ENCODE data around the gene LMBR1. TPM values are rescaled to one million over a fixed set of nuclear protein-coding genes. Genes with fewer than 3 reads are reported as not detected.
"Not testable (repeated sequence)": the region's sequence is repeated elsewhere in the genome, so short reads cannot be mapped to it uniquely, and the experiment has no call there.

LMBR1 gene
- total and polyA plus RNA-seq, 2 of the 13 experiments (the other 11 are each of a cell fraction or from before 2014, with no cell fraction given) = 20.9 to 39.6 TPM

- H3K9ac ChIP-seq (ENCODE audit: insufficient read depth, low read depth, low read length); H3K9me3 ChIP-seq (ENCODE audit: low read length); H4K20me1 ChIP-seq (ENCODE audit: insufficient read depth, low read length); POLR2A ChIA-PET; H3K27ac ChIP-seq (ENCODE audit: extremely low read length, insufficient read depth, low read length); H3K4me2 ChIP-seq (ENCODE audit: low read depth, low read length); FAIRE-seq; H3K4me1 ChIP-seq (ENCODE audit: insufficient read depth, low read length); DNase-seq (ENCODE audit: low spot score); H3K36me3 ChIP-seq (replicated peaks in 1 of 2; ENCODE audit: control insufficient read depth in 1 of 2, insufficient read depth in 2 of 2, low read length in 2 of 2); H3K27me3 ChIP-seq (ENCODE audit: control insufficient read depth in 1 of 2, insufficient read depth in 2 of 2, low read length in 2 of 2); ATAC-seq; intact Hi-C loops (cut with micrococcal nuclease; ENCODE audit: unreplicated experiment); H3K79me2 ChIP-seq (ENCODE audit: insufficient read depth, low read length); BruUV-seq (replicated peaks); H3K4me3 ChIP-seq (replicated peaks in 1 of 3; ENCODE audit: insufficient read depth in 1 of 3, low read depth in 2 of 3, low read length in 3 of 3); CTCF ChIA-PET (ENCODE audit: low intra/inter-chr PET ratio, low total read pairs); H2AFZ ChIP-seq (ENCODE audit: low read length): not testable (repeated sequence)
- WGBS (ENCODE audit: low lambda C conversion rate) = 91% methylated on average over 5 of the region's 5 CpGs
- in situ Hi-C loops (cut with HindIII; ENCODE audit: extremely low pct_ligation_motif_present, low pct_unique_long_range_greater_than_20kb) = loop anchor here (25.0 kb wide), 1 partner anchor 835 kb away; the partner anchor contains the start of gene SHH
These were observed 245.7 kb downstream of the LMBR1 start for GRCh38 chr7:156647330-156647729.

- intact Hi-C loops (cut with micrococcal nuclease; ENCODE audit: unreplicated experiment) = no loop called here
- no peaks in the 10 kb centered on the region for H3K4me1 ChIP-seq (ENCODE audit: insufficient read depth, low read length)
- BruUV-seq (replicated peaks) = no TSS peak
- FAIRE-seq (no peak), DNase-seq (ENCODE audit: low spot score) (no peak), ATAC-seq (no peak)
- no peak overlapping the region for H2AFZ ChIP-seq (ENCODE audit: low read length)
- H3K9me3 ChIP-seq (ENCODE audit: low read length) = no peaks in the 10 kb centered on the region
- H3K36me3 ChIP-seq (replicated peaks in 1 of 2; ENCODE audit: control insufficient read depth in 1 of 2, insufficient read depth in 2 of 2, low read length in 2 of 2) = no peaks in the 10 kb centered on the region
- H3K27ac ChIP-seq (ENCODE audit: extremely low read length, insufficient read depth, low read length) = no peak overlapping the region
- WGBS (ENCODE audit: low lambda C conversion rate) = 80% methylated on average over 13 of the region's 13 CpGs
- H3K27me3 ChIP-seq (ENCODE audit: control insufficient read depth in 1 of 2, insufficient read depth in 2 of 2, low read length in 2 of 2) = no peaks in the 10 kb centered on the region
- no peaks in the 10 kb centered on the region for H3K79me2 ChIP-seq (ENCODE audit: insufficient read depth, low read length)
- no peaks in the 10 kb centered on the region for H4K20me1 ChIP-seq (ENCODE audit: insufficient read depth, low read length)
- no peak overlapping the region for H3K4me2 ChIP-seq (ENCODE audit: low read depth, low read length)
- CTCF ChIA-PET (ENCODE audit: low intra/inter-chr PET ratio, low total read pairs) = no interaction called here
- POLR2A ChIA-PET = no interaction called here
- H3K9ac ChIP-seq (ENCODE audit: insufficient read depth, low read depth, low read length) = no peak overlapping the region
- in situ Hi-C loops (cut with HindIII; ENCODE audit: extremely low pct_ligation_motif_present, low pct_unique_long_range_greater_than_20kb) = loop anchor here (25.0 kb wide), 1 partner anchor 830 kb away; the partner anchor contains the start of gene SHH
- H3K4me3 ChIP-seq (replicated peaks in 1 of 3; ENCODE audit: insufficient read depth in 1 of 3, low read depth in 2 of 3, low read length in 3 of 3) = no peak overlapping the region
- TF ChIP-seq ZKSCAN1 (IDR thresholded peaks at IDR 0.05; ENCODE audit: low read length) (no peak), RBM39 (IDR thresholded peaks at IDR 0.05; ENCODE audit: low read depth, low read length, poor library complexity, severe bottlenecking) (no peak), ZNF276 (CRISPR knock-in tag; IDR thresholded peaks at IDR 0.05; ENCODE audit: low read depth) (no peak), MTF1 (CRISPR knock-in tag; IDR thresholded peaks at IDR 0.05) (no peak), CTCF (CRISPR knock-in tag; IDR thresholded peaks at IDR 0.05) (peak; percentile 37), CBX2 (IDR thresholded peaks at IDR 0.05; ENCODE audit: low read depth, low read length) (no peak), CBX2 (CRISPR knock-in tag; IDR thresholded peaks at IDR 0.05; ENCODE audit: low read depth) (no peak), NFE2L2 (IDR thresholded peaks at IDR 0.05; ENCODE audit: low read length) (no peak), STAG1 (CRISPR knock-in tag; IDR thresholded peaks at IDR 0.05) (peak; percentile 56), GLMP (CRISPR knock-in tag; IDR thresholded peaks at IDR 0.05; ENCODE audit: borderline replicate concordance) (no peak), ZNF557 (CRISPR knock-in tag; IDR thresholded peaks at IDR 0.05) (no peak), RAD21 (CRISPR knock-in tag; IDR thresholded peaks at IDR 0.05) (0 out of 2 replicates have a peak, but pooled peaks have one; percentile 14), ZNF577 (CRISPR knock-in tag; IDR thresholded peaks at IDR 0.05; ENCODE audit: borderline replicate concordance, low read depth) (no peak), ADNP (CRISPR knock-in tag; IDR thresholded peaks at IDR 0.05) (no peak)
These were observed 250.5 kb downstream of the LMBR1 start for GRCh38 chr7:156642306-156643045.

Data from HepG2 (cell line).